Measurements from ENCODE around the gene FAM72A. TPM values are rescaled to one million over a fixed set of nuclear protein-coding genes. Genes with fewer than 3 reads are reported as not detected.
"Not testable (repeated sequence)": the region's sequence is repeated elsewhere in the genome, so short reads cannot be mapped to it uniquely, and the experiment has no call there.

The FAM72A gene
- total RNA-seq, 1 donor from 2014 or later: 36.2 TPM

DNA sequence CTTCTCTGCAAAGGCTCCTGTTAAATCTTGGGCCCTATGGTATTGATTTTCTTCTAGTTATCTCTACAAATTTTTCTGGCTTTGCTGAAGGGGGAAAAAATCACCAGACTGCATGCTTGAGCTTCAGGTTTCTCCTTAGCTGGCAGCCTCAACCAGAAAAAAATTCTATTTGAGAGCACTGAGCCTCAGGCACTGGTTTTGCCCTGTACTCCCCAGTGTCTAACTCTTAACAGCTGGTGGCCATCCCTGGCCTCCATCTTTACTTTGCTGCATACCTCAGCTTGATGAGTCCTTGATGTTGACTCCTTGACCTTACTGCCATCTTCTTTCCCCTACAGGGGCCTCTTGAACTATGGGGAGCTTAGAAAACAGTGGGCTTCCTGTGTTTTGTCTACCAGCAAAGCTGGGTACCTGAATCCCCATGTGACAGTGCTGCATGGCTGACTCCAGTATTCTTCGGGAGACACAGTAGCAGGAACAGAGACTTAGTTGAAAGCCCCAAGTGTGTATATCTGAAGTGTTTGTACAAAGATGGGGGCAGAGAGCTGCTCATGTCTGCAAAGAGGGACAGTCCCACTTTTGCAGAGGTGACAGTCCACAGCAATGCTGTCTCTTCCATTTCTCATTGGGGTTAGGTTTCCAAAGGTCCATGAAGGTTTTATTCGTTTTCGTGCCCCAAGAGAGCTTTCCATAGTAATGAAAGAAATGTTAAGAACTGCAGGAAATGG is 31.7 kb upstream of the FAM72A start:
- H3K4me2 ChIP-seq; H3F3A ChIP-seq (ENCODE audit: low read depth); H3K36me3 ChIP-seq; H2AFZ ChIP-seq (replicated peaks); DNase-seq (ENCODE audit: low spot score); H3K27ac ChIP-seq; H3K79me2 ChIP-seq (ENCODE audit: low read depth); H3K9me3 ChIP-seq (ENCODE audit: low read depth); H3K4me3 ChIP-seq; H3K4me1 ChIP-seq; H3K27me3 ChIP-seq; H3K27ac Mint-ChIP-seq; H3K4me3 Mint-ChIP-seq; H4K20me1 ChIP-seq (ENCODE audit: low read depth); H3K36me3 Mint-ChIP-seq; H3K9me3 Mint-ChIP-seq; H3K27me3 Mint-ChIP-seq (ENCODE audit: insufficient read depth, low read depth); H3K9ac ChIP-seq; H3K4me1 Mint-ChIP-seq: not testable (repeated sequence)

GRCh38 chr1:206232970-206233645 is 30.5 kb upstream of the FAM72A start:
- H3K4me3 Mint-ChIP-seq; H3F3A ChIP-seq (ENCODE audit: low read depth); H3K9me3 ChIP-seq (ENCODE audit: low read depth); H3K27ac ChIP-seq; H3K27me3 Mint-ChIP-seq (ENCODE audit: insufficient read depth, low read depth); H2AFZ ChIP-seq (replicated peaks); H3K4me3 ChIP-seq; H3K4me2 ChIP-seq; H3K9ac ChIP-seq; H3K9me3 Mint-ChIP-seq; H3K79me2 ChIP-seq (ENCODE audit: low read depth); H3K27ac Mint-ChIP-seq; H3K4me1 Mint-ChIP-seq; H3K4me1 ChIP-seq; H3K36me3 Mint-ChIP-seq; H3K27me3 ChIP-seq; DNase-seq (ENCODE audit: low spot score); H3K36me3 ChIP-seq; H4K20me1 ChIP-seq (ENCODE audit: low read depth): not testable (repeated sequence)

DNA sequence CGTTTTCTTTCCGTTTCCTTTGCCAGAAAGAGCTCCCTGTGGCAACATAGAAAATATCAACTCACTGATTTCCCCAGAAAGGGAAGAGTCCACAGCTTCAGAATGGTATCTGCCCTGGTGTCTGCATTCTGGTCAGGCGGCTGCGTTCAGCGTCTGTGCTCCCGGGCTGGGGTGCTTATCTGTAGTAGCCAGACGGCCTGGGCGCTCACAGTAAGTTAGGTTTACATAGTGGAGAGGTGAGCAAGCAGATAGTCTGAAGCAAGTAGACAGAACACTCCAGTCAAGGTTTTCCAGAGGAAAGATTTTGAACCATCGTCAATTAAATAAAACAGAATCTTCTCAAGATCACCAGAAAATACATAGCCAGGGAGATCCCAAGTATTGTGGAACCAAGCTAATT is 29.4 kb upstream of the FAM72A start:
- H3K36me3 Mint-ChIP-seq; H3K27ac Mint-ChIP-seq; H3K36me3 ChIP-seq; H3F3A ChIP-seq (ENCODE audit: low read depth); H3K9me3 Mint-ChIP-seq; H3K4me1 Mint-ChIP-seq; H3K27me3 ChIP-seq; H2AFZ ChIP-seq (replicated peaks); H3K4me3 ChIP-seq; H3K4me2 ChIP-seq; H3K4me1 ChIP-seq; H3K27me3 Mint-ChIP-seq (ENCODE audit: insufficient read depth, low read depth); H3K9me3 ChIP-seq (ENCODE audit: low read depth); H4K20me1 ChIP-seq (ENCODE audit: low read depth); H3K9ac ChIP-seq; H3K4me3 Mint-ChIP-seq; H3K79me2 ChIP-seq (ENCODE audit: low read depth); H3K27ac ChIP-seq; DNase-seq (ENCODE audit: low spot score): not testable (repeated sequence)

- not testable (repeated sequence) for H3K79me2 ChIP-seq (ENCODE audit: low read depth); H3K27me3 Mint-ChIP-seq (ENCODE audit: insufficient read depth, low read depth); H3K27me3 ChIP-seq; H3K27ac ChIP-seq; H3K4me1 ChIP-seq; H3K4me1 Mint-ChIP-seq; H4K20me1 ChIP-seq (ENCODE audit: low read depth); H3F3A ChIP-seq (ENCODE audit: low read depth); H3K9me3 Mint-ChIP-seq; H3K4me3 ChIP-seq; H2AFZ ChIP-seq (replicated peaks); H3K9ac ChIP-seq; H3K4me2 ChIP-seq; H3K36me3 Mint-ChIP-seq; H3K4me3 Mint-ChIP-seq; H3K36me3 ChIP-seq; DNase-seq (ENCODE audit: low spot score); H3K27ac Mint-ChIP-seq; H3K9me3 ChIP-seq (ENCODE audit: low read depth)
These were observed 26.6 kb upstream of the FAM72A start for GRCh38 chr1:206229286-206229685.

DNA sequence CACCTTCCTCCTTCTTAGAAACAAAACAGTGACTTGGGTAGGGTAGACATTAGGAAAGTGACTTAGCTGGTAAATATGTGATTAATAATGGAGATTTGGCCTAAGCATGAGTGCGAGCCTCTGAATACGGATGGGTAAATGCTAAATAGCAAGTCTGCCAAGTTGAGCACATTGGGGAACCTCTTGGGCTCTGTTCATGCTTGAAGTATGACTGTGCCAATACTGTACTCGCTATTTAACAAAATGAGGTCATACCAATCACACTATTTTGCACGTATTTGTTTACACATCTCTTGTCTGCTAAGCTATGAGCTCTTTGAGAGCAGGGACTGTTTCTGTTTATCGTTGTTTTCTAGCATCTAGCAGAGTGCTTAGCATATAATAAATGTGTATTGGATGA is 24.2 kb upstream of the FAM72A start:
- H3K9ac ChIP-seq: not testable (repeated sequence)

DNA sequence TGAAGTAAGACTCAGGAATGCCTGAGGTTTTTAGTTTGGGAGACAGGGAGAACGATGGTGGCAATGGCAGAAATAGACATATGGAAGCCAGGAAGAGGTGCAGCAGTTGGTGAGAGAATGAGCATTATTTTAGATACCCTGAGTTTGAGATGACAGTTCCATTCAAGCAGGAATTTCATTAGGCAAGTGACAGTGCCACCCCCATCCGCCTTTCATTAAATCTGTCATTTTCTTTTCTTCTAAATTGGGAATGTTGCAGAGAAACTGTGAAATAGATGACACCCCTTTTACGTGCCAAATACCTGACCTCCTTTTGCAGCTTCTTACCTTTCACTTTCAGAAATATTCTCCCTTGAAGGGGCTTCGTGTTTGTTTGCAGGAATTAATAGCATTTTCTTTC is 22.7 kb upstream of the FAM72A start:
- not testable (repeated sequence) for H3K27me3 Mint-ChIP-seq (ENCODE audit: insufficient read depth, low read depth); H4K20me1 ChIP-seq (ENCODE audit: low read depth); H3K4me1 Mint-ChIP-seq; H3F3A ChIP-seq (ENCODE audit: low read depth); H3K27ac Mint-ChIP-seq; H2AFZ ChIP-seq (replicated peaks); H3K36me3 Mint-ChIP-seq; H3K4me2 ChIP-seq; H3K27me3 ChIP-seq; H3K36me3 ChIP-seq; H3K79me2 ChIP-seq (ENCODE audit: low read depth); H3K9me3 ChIP-seq (ENCODE audit: low read depth); H3K27ac ChIP-seq; H3K4me3 ChIP-seq; H3K4me1 ChIP-seq; DNase-seq (ENCODE audit: low spot score); H3K4me3 Mint-ChIP-seq; H3K9me3 Mint-ChIP-seq; H3K9ac ChIP-seq

More for the DNA sequence above, 24.2 kb upstream of the FAM72A start:
- not testable (repeated sequence) for H3K4me1 Mint-ChIP-seq; DNase-seq (ENCODE audit: low spot score); H3K4me3 Mint-ChIP-seq; H3K27ac ChIP-seq; H3K79me2 ChIP-seq (ENCODE audit: low read depth); H3K27ac Mint-ChIP-seq; H3K36me3 ChIP-seq; H3K4me1 ChIP-seq; H3K4me3 ChIP-seq; H3K27me3 Mint-ChIP-seq (ENCODE audit: insufficient read depth, low read depth); H3K9me3 Mint-ChIP-seq; H2AFZ ChIP-seq (replicated peaks); H3K27me3 ChIP-seq; H3F3A ChIP-seq (ENCODE audit: low read depth); H3K36me3 Mint-ChIP-seq; H4K20me1 ChIP-seq (ENCODE audit: low read depth); H3K9me3 ChIP-seq (ENCODE audit: low read depth); H3K4me2 ChIP-seq

- H3K27me3 ChIP-seq; H3K36me3 Mint-ChIP-seq; H3F3A ChIP-seq (ENCODE audit: low read depth); H3K9ac ChIP-seq; H3K27ac Mint-ChIP-seq; H3K36me3 ChIP-seq; H3K9me3 ChIP-seq (ENCODE audit: low read depth); H3K27ac ChIP-seq; H3K27me3 Mint-ChIP-seq (ENCODE audit: insufficient read depth, low read depth); H2AFZ ChIP-seq (replicated peaks); H3K4me1 ChIP-seq; H3K79me2 ChIP-seq (ENCODE audit: low read depth); H4K20me1 ChIP-seq (ENCODE audit: low read depth); H3K4me2 ChIP-seq; H3K4me1 Mint-ChIP-seq; DNase-seq (ENCODE audit: low spot score); H3K9me3 Mint-ChIP-seq; H3K4me3 Mint-ChIP-seq; H3K4me3 ChIP-seq: not testable (repeated sequence)
These were observed 21.6 kb upstream of the FAM72A start for GRCh38 chr1:206224190-206224776.

DNA sequence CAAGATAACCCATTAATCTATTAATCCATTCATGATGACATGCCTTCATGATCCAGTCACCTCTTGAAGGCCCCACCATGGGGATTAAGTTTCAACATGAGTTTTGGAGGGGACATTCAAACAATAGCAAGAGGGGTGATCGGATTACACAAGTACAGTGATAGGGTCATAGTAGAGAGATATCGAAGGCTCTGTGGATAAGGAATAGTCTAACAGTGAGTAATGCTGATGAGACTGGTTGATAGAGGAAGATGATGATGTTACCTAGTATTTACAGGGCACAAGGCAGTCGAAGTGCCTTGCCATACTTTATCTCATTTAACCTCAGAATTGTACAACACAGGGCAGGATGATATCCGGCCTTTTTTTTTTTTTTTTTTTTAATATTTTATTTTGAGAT is 18.9 kb upstream of the FAM72A start:
- H3K9me3 Mint-ChIP-seq; H3K4me3 ChIP-seq; H3K27me3 ChIP-seq; H4K20me1 ChIP-seq (ENCODE audit: low read depth); H3K27ac Mint-ChIP-seq; H3F3A ChIP-seq (ENCODE audit: low read depth); H3K79me2 ChIP-seq (ENCODE audit: low read depth); H2AFZ ChIP-seq (replicated peaks); H3K4me1 ChIP-seq; H3K36me3 ChIP-seq; H3K9me3 ChIP-seq (ENCODE audit: low read depth); H3K4me2 ChIP-seq; H3K27me3 Mint-ChIP-seq (ENCODE audit: insufficient read depth, low read depth); H3K27ac ChIP-seq; H3K36me3 Mint-ChIP-seq; H3K9ac ChIP-seq; H3K4me1 Mint-ChIP-seq; H3K4me3 Mint-ChIP-seq; DNase-seq (ENCODE audit: low spot score): not testable (repeated sequence)

Measured in neural progenitor cell (in vitro differentiated cells).